Muscle of back (tissue), 11 donors: Measurements from ENCODE around the gene DSN1. TPM values are rescaled to one million over a fixed set of nuclear protein-coding genes. Genes with fewer than 3 reads are reported as not detected.

Source experiments
- DNase-seq, 3 donors: peaks; one replicate each; pipeline versions ENCODE4 v3.0.0 to v3.0.0-alpha.2; 2013
- polyA plus RNA-seq, 10 donors: library from polyadenylated mRNA; unstranded; fragments of 120-200 nt; gene quantifications; one replicate each; pipeline ENCODE4 v1.2.1, GENCODE V29; 2013; ENCODE audit not compliant: insufficient read length in 10 of 10

Gene DSN1
- polyA plus RNA-seq, 10 donors: 7.9 to 15.2 (median 10.1) TPM

- no peak for DNase-seq
These were observed 22.6 kb upstream of the DSN1 start for GRCh38 chr20:36796117-36796516.

DNA sequence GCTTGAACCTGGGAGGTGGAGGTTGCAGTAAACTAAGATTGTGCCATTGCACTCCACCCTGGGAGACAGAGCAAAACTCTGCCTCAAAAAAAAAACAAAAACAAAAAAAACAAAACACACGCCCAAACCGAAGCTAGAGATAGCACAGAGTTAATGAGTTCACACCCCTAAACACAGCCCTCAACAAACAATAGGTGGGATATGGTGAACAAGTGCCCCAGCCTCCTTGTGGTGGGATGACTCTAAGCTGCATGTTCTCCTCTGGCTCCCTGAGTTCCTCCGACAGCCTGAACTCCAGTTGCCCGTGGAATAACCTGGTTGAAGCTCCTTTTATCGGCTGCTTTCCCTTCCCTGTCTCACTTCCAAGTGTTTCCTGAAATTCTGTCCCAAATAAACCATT, 22.1 kb upstream of the DSN1 start:
- no peak for DNase-seq

- no peak for DNase-seq
These were observed 20.5 kb upstream of the DSN1 start for GRCh38 chr20:36794116-36794474.

GRCh38 chr20:36793294-36794115, 19.9 kb upstream of the DSN1 start:
- no peak for DNase-seq

- peak in 1 of 3 donors; percentile 18 for DNase-seq
These were observed 18.9 kb upstream of the DSN1 start for GRCh38 chr20:36792422-36792821.

DNA sequence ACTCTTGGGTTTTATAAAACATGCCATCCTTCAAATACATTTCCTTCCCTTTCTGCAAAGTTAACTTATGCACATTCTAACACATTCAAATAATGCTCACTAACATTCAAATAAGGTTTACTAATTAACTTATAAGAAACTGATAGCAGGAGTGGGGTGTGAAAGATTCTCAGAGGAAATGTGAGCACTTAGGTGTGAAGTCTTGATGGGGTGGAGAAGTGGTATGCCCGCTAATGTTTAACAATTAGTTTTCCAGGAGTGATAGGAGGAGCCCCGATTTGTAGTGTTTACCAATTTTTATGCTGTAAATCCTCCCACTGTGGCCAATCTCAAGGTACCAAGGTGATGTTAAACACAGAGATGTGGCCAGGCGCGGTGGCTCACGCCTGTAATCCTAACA, 18.3 kb upstream of the DSN1 start:
- DNase-seq: no peak

DNA sequence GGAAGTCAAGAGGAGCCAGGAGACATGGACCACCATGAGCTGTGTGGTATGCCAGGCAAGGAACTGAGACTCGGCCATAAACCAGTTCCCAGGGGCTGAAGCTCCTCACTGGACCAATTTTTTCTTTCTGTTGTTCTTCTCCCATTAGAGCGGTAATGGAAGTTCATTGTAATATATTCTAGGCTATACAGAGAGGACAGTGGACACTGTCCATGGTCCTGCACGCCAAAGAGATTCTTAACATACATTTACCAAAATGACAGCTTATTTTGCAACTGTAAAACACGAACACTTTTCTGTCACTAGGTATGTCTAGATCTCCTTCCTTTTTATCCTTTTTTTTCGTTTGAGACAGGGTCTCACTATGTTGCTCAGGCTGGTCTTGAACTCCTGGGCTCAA, 13.1 kb upstream of the DSN1 start:
- no peak for DNase-seq

GRCh38 chr20:36786246-36786645, 12.7 kb upstream of the DSN1 start:
- DNase-seq: no peak

GRCh38 chr20:36785308-36785707, 11.7 kb upstream of the DSN1 start:
- no peak for DNase-seq

GRCh38 chr20:36784900-36785299, 11.3 kb upstream of the DSN1 start:
- DNase-seq: no peak

DNA sequence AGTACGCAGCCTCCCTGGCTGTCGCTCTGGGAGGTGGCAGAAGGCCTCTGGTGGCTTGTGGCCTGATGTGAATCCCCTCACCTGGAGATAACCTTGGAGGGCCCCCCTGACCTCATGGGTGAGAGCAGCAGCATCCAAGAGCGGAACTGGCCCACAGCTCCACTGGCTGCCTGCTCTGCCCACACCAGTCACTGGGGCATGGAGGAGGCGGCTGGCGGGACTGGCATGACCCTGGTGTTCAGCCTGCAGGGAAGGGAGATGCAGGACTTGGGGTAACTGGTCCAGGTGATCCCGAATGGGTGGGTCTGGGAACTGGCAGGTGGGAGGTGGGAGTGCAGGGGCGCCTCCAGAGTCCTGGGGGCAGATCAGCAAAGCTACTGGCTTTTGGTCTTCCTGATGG, 10.6 kb upstream of the DSN1 start:
- no peak for DNase-seq

- DNase-seq: no peak
These were observed 6.1 kb upstream of the DSN1 start for GRCh38 chr20:36779656-36780025.

DNA sequence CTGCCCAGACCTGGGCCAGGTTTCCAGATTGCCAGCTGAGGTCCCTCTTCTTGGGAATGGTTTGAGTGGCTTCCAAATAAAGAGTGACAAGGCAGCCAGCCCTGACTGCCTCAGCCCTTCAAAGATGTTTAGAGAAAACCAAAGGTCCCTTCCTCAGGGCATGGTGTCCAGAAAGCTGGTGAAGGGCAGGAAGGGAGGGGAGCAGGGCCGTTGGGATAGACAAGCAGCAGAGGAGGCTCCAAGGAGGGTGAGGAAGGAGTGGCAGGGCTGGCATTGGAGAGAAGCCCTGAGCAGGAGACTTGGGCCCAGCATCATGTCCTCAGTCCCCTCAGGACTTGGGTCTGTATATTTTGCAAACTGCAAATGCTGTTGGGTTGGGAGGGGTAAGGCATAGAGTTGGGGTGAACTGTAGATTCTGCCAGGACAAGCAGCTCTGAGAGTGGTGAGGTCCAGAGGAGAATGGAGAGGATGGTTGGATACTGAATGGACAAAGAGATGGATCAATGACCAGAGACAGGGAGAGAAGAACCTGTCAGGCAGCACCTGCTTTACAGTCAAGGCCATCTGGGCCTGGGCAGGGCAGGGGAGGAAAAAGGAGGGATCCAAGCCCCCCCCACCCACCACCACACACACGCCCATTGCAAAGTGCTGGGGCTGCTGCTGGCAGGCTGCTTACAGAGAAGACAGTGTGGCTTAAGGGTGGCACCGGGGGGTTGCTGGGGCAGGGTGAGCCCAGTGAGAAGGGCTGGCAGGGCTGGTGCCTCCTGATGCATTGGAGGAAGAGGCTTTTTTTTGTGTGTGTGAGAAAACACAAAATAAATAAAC, 5.5 kb upstream of the DSN1 start:
- no peak for DNase-seq

GRCh38 chr20:36777576-36777975, 4.0 kb upstream of the DSN1 start:
- no peak for DNase-seq

- peak; percentile 40 to 86 (median 64) for DNase-seq
These were observed 3.6 kb upstream of the DSN1 start for GRCh38 chr20:36777167-36777566.

- no peak for DNase-seq
These were observed 2.3 kb upstream of the DSN1 start for GRCh38 chr20:36775826-36776225.

DNA sequence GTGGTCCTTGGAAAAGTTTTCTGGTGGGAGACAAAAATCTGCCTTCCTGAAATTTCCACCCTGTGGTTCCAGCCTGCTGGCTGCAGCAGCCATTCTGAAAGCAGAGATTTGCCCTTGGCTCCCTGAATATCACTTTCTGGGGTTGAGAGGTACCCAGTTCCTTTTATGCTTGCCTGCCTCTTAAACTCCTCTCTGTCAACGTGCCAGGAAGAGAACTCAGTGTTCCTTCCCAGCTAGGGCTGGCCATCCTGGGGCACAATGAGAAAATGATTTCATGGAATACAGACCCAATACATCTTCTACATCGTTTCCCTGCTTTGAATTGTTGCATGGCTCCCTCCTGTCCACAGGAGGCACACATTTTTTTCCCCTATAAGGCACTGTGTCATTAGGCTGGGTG, 1.6 kb upstream of the DSN1 start:
- no peak for DNase-seq

- DNase-seq: peak in 1 of 3 donors; percentile 29
These were observed 411 bp downstream of the DSN1 start for GRCh38 chr20:36773107-36773596.

DNA sequence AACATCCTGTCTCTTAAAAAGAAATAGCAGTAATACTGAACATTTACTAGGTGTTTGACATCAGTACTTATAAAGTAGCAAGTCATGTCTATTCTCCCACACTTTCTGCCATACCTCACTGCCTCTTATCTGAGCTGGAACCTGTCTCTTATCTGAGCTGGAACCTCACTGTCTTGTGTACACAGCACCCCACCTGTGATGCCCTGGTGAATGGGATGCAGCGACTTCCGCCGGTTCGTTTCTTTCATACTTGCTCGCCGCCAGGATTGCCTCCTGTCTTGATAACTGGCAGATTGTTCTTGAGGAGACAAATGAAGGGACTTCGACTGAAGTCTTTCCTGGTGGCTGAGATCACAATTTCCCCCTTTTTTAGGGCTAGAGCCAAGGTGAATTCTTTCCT, 2.9 kb downstream of the DSN1 start:
- no peak for DNase-seq

DNA sequence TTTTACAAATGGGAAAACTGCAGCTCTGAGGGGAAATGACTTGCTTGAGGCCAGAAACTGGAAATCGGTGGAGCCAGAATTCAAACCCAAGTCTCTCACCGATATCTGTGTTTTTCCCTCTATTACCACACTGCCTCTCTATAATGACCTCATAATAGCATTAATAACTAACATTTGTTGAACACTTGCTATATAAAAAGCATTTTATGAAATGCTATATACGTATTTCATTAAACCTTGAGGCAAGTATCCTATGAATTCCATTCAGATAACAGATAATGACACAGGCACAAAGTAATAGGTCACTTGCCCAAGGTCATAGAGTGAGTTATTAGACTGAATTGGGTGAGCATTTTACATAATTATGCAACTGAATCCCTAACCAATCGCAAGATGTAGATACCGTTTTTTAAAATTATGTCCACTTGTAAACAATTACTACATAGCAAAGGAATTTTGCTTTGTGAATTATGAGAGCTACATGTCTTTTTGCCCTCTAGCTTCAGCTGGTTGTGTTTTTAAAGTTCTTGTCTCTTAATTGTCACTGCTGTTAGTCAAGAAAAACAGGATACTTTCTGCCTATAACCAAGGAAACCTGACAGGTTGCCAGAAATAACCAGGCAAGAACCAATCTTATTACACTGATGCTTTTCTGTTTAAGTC, 4.7 kb downstream of the DSN1 start:
- no peak for DNase-seq

GRCh38 chr20:36761125-36761524, 12.4 kb downstream of the DSN1 start:
- DNase-seq: no peak

- no peak for DNase-seq
These were observed 12.9 kb downstream of the DSN1 start for GRCh38 chr20:36760647-36761046.

DNA sequence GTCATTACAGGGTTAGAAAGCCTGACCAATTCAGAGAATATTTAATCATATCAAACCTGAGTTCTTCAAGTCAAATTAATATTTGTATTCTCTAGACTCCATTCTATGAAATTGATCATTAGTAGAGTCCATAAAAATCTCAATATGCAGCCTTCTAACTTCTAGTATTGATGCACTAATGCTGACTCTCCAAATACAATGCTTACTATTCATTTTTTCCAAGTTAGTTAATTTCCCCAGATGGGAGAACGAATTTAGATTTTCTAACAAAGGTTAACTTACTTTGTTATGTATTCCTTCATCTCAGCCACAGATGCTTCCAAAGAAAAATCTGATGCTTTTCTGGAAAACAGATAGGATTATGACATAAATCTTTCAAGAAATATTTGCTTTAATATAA, 15.3 kb downstream of the DSN1 start:
- no peak for DNase-seq
